Measurements from ENCODE around the gene TNFRSF8. TPM values are rescaled to one million over a fixed set of nuclear protein-coding genes. Genes with fewer than 3 reads are reported as not detected.

The TNFRSF8 gene
- total RNA-seq, 1 experiment from 2014 or later: 2.9 TPM

GRCh38 chr1:12170263-12170671, 107.2 kb downstream of the TNFRSF8 start:
- Histone ChIP-seq H4K8ac (replicated peaks; ENCODE audit: insufficient read length, low read depth, low read length) (no peak overlapping the region), H4K91ac (ENCODE audit: insufficient read length, low read depth, low read length) (no peak overlapping the region), H3K79me2 (ENCODE audit: insufficient read depth, low read length) (no peaks in the 10 kb centered on the region), H3K4ac (ENCODE audit: low read depth, low read length) (no peak overlapping the region), H2AK5ac (ENCODE audit: insufficient read length, low read length) (no peak overlapping the region), H2BK20ac (ENCODE audit: low read depth, low read length, poor library complexity, severe bottlenecking) (no peak overlapping the region), H2BK15ac (ENCODE audit: low read depth, low read length) (no peak overlapping the region), H3K23ac (ENCODE audit: insufficient read length, low read depth, low read length) (no peak overlapping the region), H3K27ac (ENCODE audit: insufficient read length, low read depth, low read length) (no peak overlapping the region), H3K4me1 (ENCODE audit: insufficient read depth, low read length) (no peaks in the 10 kb centered on the region; the same call in 1 of the 2 replicates), H2AFZ (ENCODE audit: low read length) (no peak overlapping the region), H3T11ph (ENCODE audit: low read length) (no peak overlapping the region), H2BK5ac (ENCODE audit: insufficient read length, low read length) (no peak overlapping the region), H3K79me1 (ENCODE audit: insufficient read depth, low read depth, low read length, poor library complexity, severe bottlenecking) (no peaks in the 10 kb centered on the region), H3K9ac (ENCODE audit: extremely low read depth, insufficient read length, low read length) (no peak overlapping the region), H3K27me3 (ENCODE audit: insufficient read depth, low read length) (no peaks in the 10 kb centered on the region; the same call in 1 of the 2 replicates), H2BK12ac (ENCODE audit: insufficient read length, low read depth, low read length) (no peak overlapping the region), H3K23me2 (ENCODE audit: insufficient read length, low read depth, low read length, poor library complexity, severe bottlenecking) (peaks cover 3% of the 10 kb centered on the region), H2BK120ac (ENCODE audit: low read depth, low read length, poor library complexity, severe bottlenecking) (no peak overlapping the region), H3K4me2 (ENCODE audit: insufficient read depth, insufficient read length, low read length) (no peak overlapping the region), H3K18ac (ENCODE audit: insufficient read length, low read depth, low read length) (no peak overlapping the region), H4K5ac (ENCODE audit: insufficient read length, low read depth, low read length) (no peak overlapping the region), H3K56ac (ENCODE audit: insufficient read length, low read depth, low read length) (no peak overlapping the region), H3K9me3 (ENCODE audit: control insufficient read depth, low read depth, low read length) (no peaks in the 10 kb centered on the region), H4K20me1 (ENCODE audit: control insufficient read depth, insufficient read depth, insufficient read length) (no peaks in the 10 kb centered on the region), H3K14ac (ENCODE audit: insufficient read depth, low read length) (no peak overlapping the region)
- WGBS (ENCODE audit: extremely low coverage, insufficient read length, low lambda C conversion rate): no CpG with 5 or more reads among the region's 9 CpGs
- Mint-ChIP-seq H3K4me3 (no peak overlapping the region), H3K9me3 (no peaks in the 10 kb centered on the region; a peak in 1 of 5 replicates), H3K36me3 (ENCODE audit: insufficient read depth in 1 of 3, low read depth in 3 of 3) (no peaks in the 10 kb centered on the region; a peak in 1 of 7 replicates), H3K27me3 (ENCODE audit: low read depth) (peaks cover 42% of the 10 kb centered on the region), H3K4me1 (peaks cover 16 to 26% of the 10 kb centered on the region in 2 experiments), H3K27ac (no peak overlapping the region)
- no peak for TF ChIP-seq CTCF (conservative IDR thresholded peaks at IDR 0.05)
- no peak for DNase-seq
